ENCODE results near the gene EIF4A3. TPM values are rescaled to one million over a fixed set of nuclear protein-coding genes. Genes with fewer than 3 reads are reported as not detected.
A peak's percentile ranks its signal among the peaks of the same experiment; 100 is the strongest.

EIF4A3 gene
- total RNA-seq, 1 donor from 2014 or later, result 176 TPM

DNA sequence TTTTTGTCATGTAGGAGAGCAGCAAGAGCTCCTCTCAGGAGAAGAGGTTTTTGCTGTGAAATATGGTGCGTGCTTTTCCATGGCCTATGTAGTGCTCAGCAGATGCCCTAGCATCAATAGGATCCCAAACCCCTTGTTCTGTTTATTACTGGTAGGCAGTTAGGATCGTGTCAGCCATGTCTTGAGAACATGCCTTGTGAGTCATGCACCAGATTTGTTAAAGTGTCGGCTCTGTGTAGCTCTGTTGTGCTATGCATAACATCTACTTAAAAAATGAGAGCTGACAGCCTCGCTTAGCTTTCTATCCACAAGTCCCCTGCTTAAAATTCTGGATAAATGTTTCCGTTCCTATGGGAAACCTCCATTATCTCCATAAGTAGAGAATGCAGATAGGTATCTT lies 4.4 kb upstream of the EIF4A3 start:
- no peak for TF ChIP-seq CTCF (IDR thresholded peaks at IDR 0.05; ENCODE audit: insufficient read depth, low read length, severe bottlenecking)
- Histone ChIP-seq H3K4me3 (ENCODE audit: low read depth, low read length) (no peak overlapping the region), H3K36me3 (ENCODE audit: control insufficient read depth, insufficient read depth, low read length) (no peaks in the 10 kb centered on the region), H3K27me3 (ENCODE audit: control insufficient read depth, insufficient read depth, low read length) (no peaks in the 10 kb centered on the region)
- DNase-seq (ENCODE audit: low read depth) (no peak), FAIRE-seq (no peak)

DNA sequence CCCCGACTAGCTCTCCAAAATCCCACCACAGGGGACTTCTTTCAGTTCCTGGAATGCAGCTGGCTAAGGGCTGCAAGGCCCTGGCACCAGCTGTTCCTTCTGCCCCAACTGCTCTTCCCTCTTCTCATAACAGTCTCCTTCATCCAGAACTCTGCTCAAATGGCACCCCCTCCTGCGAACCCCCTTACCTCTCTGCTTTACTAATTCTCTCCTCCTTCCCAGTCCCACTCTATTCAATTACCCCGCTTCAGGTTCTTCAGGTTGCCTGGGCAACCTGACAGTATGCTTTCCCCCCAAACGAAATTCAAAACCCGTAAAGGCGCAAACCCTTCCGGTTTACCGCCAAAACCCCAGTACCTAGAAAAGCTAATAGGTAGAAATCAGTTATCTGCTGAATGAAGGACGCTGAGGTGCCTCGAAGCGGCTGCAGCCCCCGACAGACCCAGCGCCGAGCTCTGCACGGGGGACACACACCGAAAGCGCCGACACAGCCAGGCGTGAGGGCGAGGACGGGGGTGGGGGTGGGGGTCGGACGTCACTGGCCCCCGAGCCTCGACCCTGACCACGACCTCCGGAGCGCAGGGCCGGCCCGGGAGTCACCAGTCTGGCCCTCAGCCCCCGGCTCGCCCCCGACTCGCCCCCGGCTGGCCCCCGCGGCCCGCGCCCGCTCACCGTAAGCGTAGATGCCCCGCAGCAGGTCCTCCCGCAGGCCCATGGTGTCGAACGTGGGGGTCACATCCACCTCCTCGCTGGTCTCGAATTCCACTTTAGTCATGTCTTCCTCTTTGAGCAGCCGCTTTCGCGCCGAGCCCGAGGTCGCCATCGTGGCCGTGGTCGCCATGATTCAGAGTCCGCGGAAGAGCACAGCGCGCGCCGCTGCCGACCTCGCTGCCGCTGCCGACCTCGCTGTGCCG lies 550 bp downstream of the EIF4A3 start:
- Histone ChIP-seq H3K4me3 (ENCODE audit: low read depth, low read length) (peak overlapping the region; percentile 93), H3K27me3 (ENCODE audit: control insufficient read depth, insufficient read depth, low read length) (no peaks in the 10 kb centered on the region), H3K36me3 (ENCODE audit: control insufficient read depth, insufficient read depth, low read length) (peaks cover 14% of the 10 kb centered on the region)
- no peak for DNase-seq (ENCODE audit: low read depth)
- TF ChIP-seq CTCF (IDR thresholded peaks at IDR 0.05; ENCODE audit: insufficient read depth, low read length, severe bottlenecking), result no peak
- no peak for FAIRE-seq

DNA sequence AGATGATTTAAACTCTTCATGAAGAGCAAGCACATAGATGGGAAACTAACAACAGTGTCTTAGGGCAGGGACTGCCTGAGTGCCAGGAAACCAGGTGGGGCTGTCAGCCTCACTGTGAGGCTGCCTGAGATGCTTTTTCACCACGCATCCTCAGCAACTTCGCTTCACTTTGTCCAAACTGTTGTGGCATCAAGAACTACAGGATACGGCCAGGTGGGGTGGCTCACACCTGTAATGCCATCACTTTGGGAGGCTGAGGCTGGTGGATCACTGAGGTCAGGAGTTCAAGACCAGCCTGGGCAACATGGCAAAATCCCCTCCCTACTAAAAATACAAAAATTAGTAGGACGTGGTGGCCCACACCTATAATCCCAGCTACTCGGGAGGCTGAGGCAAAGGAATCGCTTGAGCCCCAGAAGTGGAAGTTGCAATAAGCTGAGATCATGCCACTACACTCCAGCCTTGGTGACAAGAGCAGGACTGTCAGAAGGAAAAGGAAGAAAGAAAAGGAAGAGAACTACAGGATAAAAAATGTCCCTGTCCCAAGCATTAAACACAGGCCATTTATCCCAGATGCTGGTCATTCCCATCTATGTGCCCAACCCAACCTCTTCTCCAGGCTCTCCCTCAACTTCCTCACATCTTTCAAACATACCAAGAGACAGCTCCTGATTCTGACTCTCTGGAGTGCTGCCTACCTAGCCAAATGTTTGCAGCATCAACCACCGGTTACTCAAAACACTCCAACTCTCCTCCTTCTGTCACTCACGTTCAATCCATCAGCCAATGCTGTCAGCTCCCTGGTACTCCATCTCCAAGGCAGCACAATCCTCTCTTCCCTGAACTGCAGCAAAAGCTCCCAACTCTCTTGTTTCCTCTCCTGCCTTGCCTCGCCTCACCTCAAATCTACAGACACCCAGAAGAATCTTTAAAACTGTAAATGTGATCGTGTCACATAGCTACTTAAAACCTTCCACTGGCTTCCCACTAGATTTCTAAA lies 1.6 kb downstream of the EIF4A3 start:
- FAIRE-seq, result no peak
- DNase-seq (ENCODE audit: low read depth), result no peak
- no peak for TF ChIP-seq CTCF (IDR thresholded peaks at IDR 0.05; ENCODE audit: insufficient read depth, low read length, severe bottlenecking)

GRCh38 chr17:80142929-80143328 lies 4.0 kb downstream of the EIF4A3 start:
- no peak for FAIRE-seq
- TF ChIP-seq CTCF (IDR thresholded peaks at IDR 0.05; ENCODE audit: insufficient read depth, low read length, severe bottlenecking), result no peak
- Histone ChIP-seq H3K36me3 (ENCODE audit: control insufficient read depth, insufficient read depth, low read length) (peaks cover 27% of the 10 kb centered on the region), H3K4me3 (ENCODE audit: low read depth, low read length) (no peak overlapping the region), H3K27me3 (ENCODE audit: control insufficient read depth, insufficient read depth, low read length) (no peaks in the 10 kb centered on the region)
- no peak for DNase-seq (ENCODE audit: low read depth)

More for the DNA sequence above, 1.6 kb downstream of the EIF4A3 start:
- peaks cover 14% of the 10 kb centered on the region for H3K36me3 ChIP-seq (ENCODE audit: control insufficient read depth, insufficient read depth, low read length)
- no peaks in the 10 kb centered on the region for H3K27me3 ChIP-seq (ENCODE audit: control insufficient read depth, insufficient read depth, low read length)
- peak overlapping the region; percentile 93 for H3K4me3 ChIP-seq (ENCODE audit: low read depth, low read length)

DNA sequence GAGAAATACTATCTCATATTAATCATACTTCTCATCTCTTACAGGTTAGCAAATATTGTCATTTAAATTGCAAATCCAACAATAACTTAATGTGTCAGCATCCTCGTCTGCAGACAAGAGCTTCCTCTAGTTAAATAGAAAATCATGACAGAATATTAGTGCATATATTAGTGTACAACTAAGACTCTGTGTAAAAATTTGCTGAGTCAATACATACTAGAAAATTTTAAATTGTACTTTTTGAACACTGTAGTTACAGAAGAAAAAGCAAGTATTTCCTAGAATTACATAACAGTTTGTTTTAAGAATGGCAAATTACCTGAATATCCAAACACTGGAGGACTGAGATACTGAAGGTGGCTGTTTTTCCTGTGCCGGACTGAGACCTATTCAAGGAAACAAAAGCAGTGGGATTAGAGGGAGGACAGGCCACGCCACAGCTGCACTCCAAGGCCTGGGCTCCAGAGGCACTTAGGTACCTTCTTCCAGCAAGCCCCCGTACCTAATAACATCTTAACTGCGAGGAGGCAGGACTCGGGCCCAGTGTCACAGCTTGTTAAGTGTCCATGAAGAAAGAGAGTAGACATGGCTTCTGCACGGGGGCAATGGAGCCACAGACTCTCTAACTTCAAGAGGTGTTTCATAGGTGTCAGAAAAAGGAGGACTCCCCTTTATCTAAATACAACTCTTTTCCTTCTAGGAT lies 5.3 kb downstream of the EIF4A3 start:
- Histone ChIP-seq H3K36me3 (ENCODE audit: control insufficient read depth, insufficient read depth, low read length) (peaks cover 36% of the 10 kb centered on the region), H3K27me3 (ENCODE audit: control insufficient read depth, insufficient read depth, low read length) (no peaks in the 10 kb centered on the region), H3K4me3 (ENCODE audit: low read depth, low read length) (no peak overlapping the region)
- no peak for TF ChIP-seq CTCF (IDR thresholded peaks at IDR 0.05; ENCODE audit: insufficient read depth, low read length, severe bottlenecking)
- FAIRE-seq (no peak), DNase-seq (ENCODE audit: low read depth) (no peak)
